DOHH2 (cell line): ENCODE measurements around the gene AKT1S1.

Experiments
- H3F3A ChIP-seq: fragments of 200-600 bp; sonication (generic), shearing (Covaris generic); 2 replicates; pipeline ENCODE4 v1.6.0; 2016; ENCODE audit warnings: antibody characterized with exemption, mild to moderate bottlenecking; ENCODE audit not compliant: control insufficient read depth, insufficient read depth
- H3K27ac ChIP-seq: fragments of 200-600 bp; sonication (generic); 2 replicates; pipeline ENCODE4 v1.5.1; 2014; ENCODE audit warnings: low read depth, mild to moderate bottlenecking, low read length, moderate library complexity
- H3K27me3 ChIP-seq: fragments of 200-600 bp; sonication (generic); 2 replicates; pipeline ENCODE4 v1.6.1; 2014; ENCODE audit warnings: mild to moderate bottlenecking, low read length, mixed read lengths; ENCODE audit not compliant: control insufficient read depth
- H3K36me3 ChIP-seq: fragments of 200-600 bp; sonication (generic); 2 replicates; pipeline ENCODE4 v1.6.1; 2014; ENCODE audit warnings: mild to moderate bottlenecking, low read length, moderate library complexity, mixed read lengths; ENCODE audit not compliant: control insufficient read depth
- H3K4me1 ChIP-seq: fragments of 200-600 bp; sonication (generic); 2 replicates; pipeline ENCODE4 v1.6.1; 2014; ENCODE audit warnings: mild to moderate bottlenecking, low read length, mixed read lengths; ENCODE audit not compliant: control insufficient read depth
- H3K4me2 ChIP-seq: fragments of 200-600 bp; sonication (generic); 2 replicates; pipeline ENCODE4 v1.6.0; 2014; ENCODE audit warnings: mild to moderate bottlenecking, low read length, moderate library complexity
- H3K4me3 ChIP-seq: fragments of 200-600 bp; sonication (generic); 2 replicates; pipeline ENCODE4 v1.5.1; 2014; ENCODE audit warnings: mild to moderate bottlenecking, low read length, mixed read lengths
- H3K79me2 ChIP-seq: fragments of 200-600 bp; sonication (generic); 2 replicates; pipeline ENCODE4 v1.6.1; 2014; ENCODE audit warnings: mild to moderate bottlenecking, low read length, mixed read lengths; ENCODE audit not compliant: control insufficient read depth
- H3K9me2 ChIP-seq: fragments of 200-600 bp; sonication (generic); replicated peaks from 2 replicates; pipeline ENCODE4 v1.6.1; 2014; ENCODE audit warnings: mild to moderate bottlenecking, low read length, mixed read lengths; ENCODE audit not compliant: control insufficient read depth
- H3K9me3 ChIP-seq: fragments of 200-600 bp; sonication (generic); 2 replicates; pipeline ENCODE4 v1.6.1; 2014; ENCODE audit warnings: antibody characterized with exemption, low read length, mixed read lengths; ENCODE audit not compliant: control insufficient read depth, insufficient read depth
- H4K20me1 ChIP-seq: fragments of 200-600 bp; sonication (generic); 2 replicates; pipeline ENCODE4 v1.6.0; 2014; ENCODE audit warnings: low read depth, mild to moderate bottlenecking, antibody characterized with exemption, low read length, moderate library complexity; ENCODE audit not compliant: control insufficient read depth, insufficient read depth
- CTCF ChIP-seq: fragments of 200-600 bp; sonication (generic); IDR thresholded peaks from one replicate; pipeline ENCODE4 v1.5.1; 2014; ENCODE audit warnings: antibody characterized with exemption, mild to moderate bottlenecking, low read depth, low read length; ENCODE audit not compliant: poor library complexity, severe bottlenecking
- EZH2phosphoT487 ChIP-seq: fragments of 200-600 bp; sonication (generic); IDR thresholded peaks from 2 replicates; pipeline ENCODE4 v1.6.1; 2017; ENCODE audit warnings: borderline replicate concordance, mild to moderate bottlenecking, antibody characterized with exemption, low read length, moderate library complexity, mixed read lengths

AKT1S1 gene

DNA sequence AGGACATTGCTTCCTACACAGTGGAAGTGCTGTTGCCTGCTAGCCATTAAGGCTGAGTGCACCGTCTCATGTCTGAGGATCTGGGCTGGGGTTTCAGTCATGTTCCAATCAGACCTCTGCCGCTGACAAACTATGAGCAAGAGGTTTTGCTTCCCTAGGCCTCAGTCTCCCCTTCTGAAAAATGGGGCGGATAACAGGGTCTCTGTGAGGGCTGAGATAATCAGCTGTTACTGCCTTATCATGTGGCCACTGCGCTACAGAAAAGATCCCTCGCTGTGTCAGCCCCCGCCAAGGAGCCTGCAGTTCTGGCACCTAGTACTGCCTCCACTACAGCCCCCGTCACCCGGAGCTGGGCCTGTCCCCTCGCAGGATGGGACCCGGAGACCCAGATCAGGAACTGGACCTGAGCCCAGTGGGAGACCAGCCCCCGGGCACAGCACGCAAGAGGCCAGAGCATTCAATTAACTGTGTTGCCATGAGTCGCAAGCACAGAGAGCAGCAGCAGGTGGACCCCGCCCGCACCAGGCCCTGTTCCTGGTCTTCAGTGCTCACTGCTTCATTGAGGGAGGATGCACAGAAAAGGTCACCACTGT lies 6.8 kb downstream of the AKT1S1 start:
- H3K9me3 ChIP-seq, result no peaks in the 10 kb centered on the region
- H3K4me3 ChIP-seq, result peak overlapping the region; percentile 75
- H3K36me3 ChIP-seq, result peaks cover 12% of the 10 kb centered on the region
- H3K27me3 ChIP-seq, result no peaks in the 10 kb centered on the region
- no peaks in the 10 kb centered on the region for H3K9me2 ChIP-seq
- peak overlapping the region; percentile 43; the same call in 1 of the 2 replicates for H3K27ac ChIP-seq
- peaks cover 37% of the 10 kb centered on the region for H3K79me2 ChIP-seq
- 0 out of 2 replicates have a peak, but pooled peaks cover 5% of the 10 kb centered on the region for H4K20me1 ChIP-seq
- TF ChIP-seq EZH2phosphoT487 (no peak), CTCF (no peak)
- H3K4me2 ChIP-seq, result peak overlapping the region; percentile 71
- peaks cover 46% of the 10 kb centered on the region for H3K4me1 ChIP-seq
- peaks cover 11% of the 10 kb centered on the region for H3F3A ChIP-seq

- Histone ChIP-seq H3F3A (peaks cover 11% of the 10 kb centered on the region), H3K36me3 (peaks cover 17% of the 10 kb centered on the region), H4K20me1 (0 out of 2 replicates have a peak, but pooled peaks cover 5% of the 10 kb centered on the region), H3K4me3 (peak overlapping the region; percentile 89), H3K4me2 (peak overlapping the region; percentile 98), H3K9me3 (no peaks in the 10 kb centered on the region), H3K9me2 (no peaks in the 10 kb centered on the region), H3K27me3 (no peaks in the 10 kb centered on the region), H3K4me1 (peaks cover 47% of the 10 kb centered on the region), H3K27ac (peak overlapping the region; percentile 91; the same call in 1 of the 2 replicates), H3K79me2 (peaks cover 37% of the 10 kb centered on the region)
- TF ChIP-seq EZH2phosphoT487 (no peak), CTCF (no peak)
Measured at GRCh38 chr19:49869484-49870308, 7.5 kb downstream of the AKT1S1 start.

DNA sequence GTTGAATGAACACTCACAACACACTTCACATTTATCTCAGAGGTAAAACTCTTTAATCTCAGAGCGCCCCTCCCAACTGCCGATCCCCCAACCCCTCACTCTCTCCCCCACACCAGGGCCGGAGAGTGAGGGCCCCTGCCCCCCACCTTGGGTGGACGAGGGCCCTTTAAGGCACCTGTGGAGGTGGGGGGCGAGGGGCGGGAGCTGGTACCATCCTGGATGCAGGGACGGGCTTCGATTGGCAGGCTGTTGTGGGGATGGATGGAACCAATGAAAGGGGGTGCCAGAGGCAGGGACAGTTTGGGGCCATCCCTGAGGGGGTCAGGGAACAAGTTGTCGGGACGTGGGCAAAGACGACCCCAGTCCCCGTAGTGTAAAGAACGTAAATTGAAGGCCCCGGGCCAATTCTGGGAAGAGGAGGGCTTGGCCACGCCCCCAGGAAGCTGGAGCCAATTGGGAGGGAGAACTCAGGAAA lies 8.1 kb downstream of the AKT1S1 start:
- Histone ChIP-seq H3K36me3 (peaks cover 24% of the 10 kb centered on the region), H3K27me3 (no peaks in the 10 kb centered on the region), H3K9me2 (no peaks in the 10 kb centered on the region), H4K20me1 (0 out of 2 replicates have a peak, but pooled peaks cover 10% of the 10 kb centered on the region), H3K4me3 (peak overlapping the region; percentile 89), H3K9me3 (no peaks in the 10 kb centered on the region), H3K79me2 (peaks cover 39% of the 10 kb centered on the region), H3K4me1 (peaks cover 48% of the 10 kb centered on the region), H3F3A (peaks cover 11% of the 10 kb centered on the region), H3K27ac (peak overlapping the region; percentile 91), H3K4me2 (peak overlapping the region; percentile 98)
- no peak for TF ChIP-seq EZH2phosphoT487
- no peak for TF ChIP-seq CTCF
